Nucleus accumbens (tissue), 56 donors: ENCODE results near the gene FBXO2.
A peak's percentile ranks its signal among the peaks of the same experiment; 100 is the strongest.

ENCODE experiments used
- DNase-seq, 56 donors: peaks; one replicate each; lab custom pipeline; 2025; lab: John Stamatoyannopoulos, UW

FBXO2 gene, protein sequence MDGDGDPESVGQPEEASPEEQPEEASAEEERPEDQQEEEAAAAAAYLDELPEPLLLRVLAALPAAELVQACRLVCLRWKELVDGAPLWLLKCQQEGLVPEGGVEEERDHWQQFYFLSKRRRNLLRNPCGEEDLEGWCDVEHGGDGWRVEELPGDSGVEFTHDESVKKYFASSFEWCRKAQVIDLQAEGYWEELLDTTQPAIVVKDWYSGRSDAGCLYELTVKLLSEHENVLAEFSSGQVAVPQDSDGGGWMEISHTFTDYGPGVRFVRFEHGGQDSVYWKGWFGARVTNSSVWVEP

DNA sequence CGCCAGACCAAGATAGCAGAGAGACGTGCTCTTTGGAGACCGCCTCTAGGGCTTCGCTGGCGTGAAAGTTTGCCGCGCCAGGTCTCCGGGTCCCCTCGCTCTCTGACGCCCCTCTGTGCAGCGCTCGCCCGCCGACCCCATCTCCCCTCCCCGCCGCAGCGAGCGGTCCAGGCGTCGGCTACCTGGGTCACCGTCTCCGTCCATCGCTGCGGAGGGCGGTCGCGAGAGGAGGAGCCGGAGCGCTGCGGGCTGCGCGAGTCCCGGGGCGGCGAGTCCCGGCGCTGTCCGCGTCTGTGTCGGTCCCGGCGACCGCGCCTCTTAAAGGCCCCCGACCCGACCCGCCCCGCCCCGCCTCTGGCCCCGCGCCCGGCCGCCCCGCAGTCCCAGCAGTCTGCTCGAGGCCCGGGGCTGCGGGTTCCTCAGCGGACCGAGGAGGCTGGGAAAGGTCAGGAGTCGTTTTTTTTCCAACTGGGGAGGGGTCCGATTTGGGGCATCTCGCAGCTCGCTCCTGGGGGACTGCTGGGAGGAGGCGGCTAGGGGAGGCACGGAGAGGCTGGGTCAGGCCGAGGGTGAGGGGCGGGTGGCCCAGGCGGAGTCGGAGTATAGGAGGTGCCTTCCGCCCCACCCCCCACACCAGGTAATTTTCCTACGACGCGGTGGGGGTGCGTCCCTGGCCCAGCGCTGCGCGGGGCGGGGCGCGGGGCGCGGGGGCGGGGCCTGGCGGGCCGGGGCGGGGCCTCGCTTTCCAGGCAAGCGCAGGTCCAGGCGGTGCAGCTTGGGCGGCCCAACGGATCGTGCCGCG, at the start of gene FBXO2, which contains the start of gene FBXO44:
Gene FBXO2, minus strand, starts transcription at position 293 of the 802 bp plus-strand sequence. Its CDS starts 89 bp downstream, at position 204.
Gene FBXO44, plus strand, starts transcription at position 741 of the 802 bp plus-strand sequence. CDS start 959 bp downstream, outside the sequence.
- peak in 44 of 56 donors; percentile 17 to 85 (median 46) for DNase-seq

DNA sequence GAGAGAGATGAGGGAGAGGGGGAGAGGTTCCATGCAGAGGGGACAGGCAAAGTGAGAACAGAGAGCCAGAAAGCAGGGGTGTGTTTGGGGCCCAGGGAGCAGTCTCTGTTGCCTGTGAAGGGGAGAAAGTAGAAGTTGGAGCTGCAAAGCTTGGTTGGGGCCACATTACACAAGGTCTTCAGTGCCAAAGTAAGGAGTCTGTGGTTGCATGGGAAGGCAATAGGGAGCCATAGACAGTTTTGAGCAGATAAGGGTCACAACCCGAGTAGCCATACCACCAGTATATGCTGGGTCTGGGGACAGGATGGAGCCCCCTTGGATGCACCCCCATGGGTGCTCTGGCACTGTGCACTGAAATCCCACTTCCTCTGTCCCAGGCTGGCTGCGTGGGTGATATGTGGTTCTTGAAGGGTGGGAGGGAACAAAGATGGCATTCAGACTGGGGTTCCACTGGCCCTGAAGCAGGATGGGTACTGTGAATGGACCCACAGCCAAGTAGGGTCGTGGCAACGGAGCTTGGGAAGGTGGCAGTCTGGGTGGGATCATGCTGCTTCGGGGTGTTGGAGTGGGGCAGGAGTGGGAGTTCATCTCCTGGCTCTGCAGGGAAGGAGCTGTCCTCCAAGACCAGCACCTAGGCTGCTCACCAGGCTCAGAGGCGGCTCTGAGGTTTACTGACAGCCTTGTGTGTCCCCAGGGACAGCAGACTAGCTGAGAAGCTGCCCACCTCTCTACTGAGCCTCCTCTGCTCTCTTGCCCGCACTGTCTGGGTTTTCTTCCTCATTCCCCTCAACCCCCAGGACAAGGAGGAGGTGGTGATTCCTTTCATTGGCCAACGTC, 49.3 kb upstream of the FBXO2 start:
- DNase-seq: no peak

DNA sequence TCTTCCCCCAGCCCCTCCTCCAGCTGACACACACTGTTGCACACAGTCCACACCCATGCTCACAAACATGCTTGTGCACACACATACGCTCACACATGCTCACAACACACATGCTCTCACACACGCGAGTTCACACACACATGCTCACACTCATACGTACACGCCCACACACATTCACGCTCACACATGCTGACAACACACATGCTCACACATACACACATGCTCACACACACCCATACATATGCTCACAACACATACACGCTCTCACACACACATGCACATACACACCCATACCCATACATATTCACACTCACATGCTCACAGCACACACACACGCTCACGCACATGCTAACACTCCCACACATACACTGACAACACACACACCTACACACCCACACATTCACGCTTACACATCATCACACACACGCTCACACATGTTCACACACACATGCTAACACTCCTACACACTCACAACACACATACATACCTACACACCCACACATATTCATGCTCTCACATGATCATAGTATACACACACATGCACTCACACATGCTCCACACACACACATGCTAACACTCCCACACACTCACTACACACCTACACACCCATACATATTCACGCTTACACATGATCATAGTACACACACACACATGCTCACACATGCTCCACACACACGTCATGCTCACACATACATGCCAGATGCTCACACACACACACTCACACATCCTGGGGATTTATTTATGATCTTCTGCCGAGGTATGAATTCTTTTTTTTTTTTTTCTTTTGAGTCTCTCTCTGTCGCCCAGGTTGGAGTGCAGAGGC, 48.0 kb upstream of the FBXO2 start:
- DNase-seq: no peak

DNA sequence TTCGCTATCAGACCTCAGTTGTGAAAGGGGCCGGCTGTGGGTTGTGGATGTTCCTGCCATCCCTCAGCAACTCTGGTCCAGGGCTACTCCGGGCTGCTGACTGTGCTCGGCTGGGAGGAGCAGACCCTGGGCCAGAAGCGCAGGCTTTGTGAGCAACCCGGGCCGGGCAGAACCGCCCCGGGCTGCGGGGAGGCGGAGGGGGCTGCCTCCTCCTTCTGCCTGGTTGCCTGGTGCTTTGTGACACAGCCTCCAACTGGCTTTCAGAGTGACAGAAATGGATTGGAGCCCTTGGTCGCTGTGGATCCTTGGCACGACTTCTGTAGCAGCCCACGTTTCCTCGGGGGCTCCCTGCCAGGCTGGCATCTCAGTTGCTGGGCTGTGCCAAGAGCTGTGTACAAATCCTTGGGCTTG, 47.3 kb upstream of the FBXO2 start:
- peak in 54 of 56 donors; percentile 26 to 89 (median 71) for DNase-seq

DNA sequence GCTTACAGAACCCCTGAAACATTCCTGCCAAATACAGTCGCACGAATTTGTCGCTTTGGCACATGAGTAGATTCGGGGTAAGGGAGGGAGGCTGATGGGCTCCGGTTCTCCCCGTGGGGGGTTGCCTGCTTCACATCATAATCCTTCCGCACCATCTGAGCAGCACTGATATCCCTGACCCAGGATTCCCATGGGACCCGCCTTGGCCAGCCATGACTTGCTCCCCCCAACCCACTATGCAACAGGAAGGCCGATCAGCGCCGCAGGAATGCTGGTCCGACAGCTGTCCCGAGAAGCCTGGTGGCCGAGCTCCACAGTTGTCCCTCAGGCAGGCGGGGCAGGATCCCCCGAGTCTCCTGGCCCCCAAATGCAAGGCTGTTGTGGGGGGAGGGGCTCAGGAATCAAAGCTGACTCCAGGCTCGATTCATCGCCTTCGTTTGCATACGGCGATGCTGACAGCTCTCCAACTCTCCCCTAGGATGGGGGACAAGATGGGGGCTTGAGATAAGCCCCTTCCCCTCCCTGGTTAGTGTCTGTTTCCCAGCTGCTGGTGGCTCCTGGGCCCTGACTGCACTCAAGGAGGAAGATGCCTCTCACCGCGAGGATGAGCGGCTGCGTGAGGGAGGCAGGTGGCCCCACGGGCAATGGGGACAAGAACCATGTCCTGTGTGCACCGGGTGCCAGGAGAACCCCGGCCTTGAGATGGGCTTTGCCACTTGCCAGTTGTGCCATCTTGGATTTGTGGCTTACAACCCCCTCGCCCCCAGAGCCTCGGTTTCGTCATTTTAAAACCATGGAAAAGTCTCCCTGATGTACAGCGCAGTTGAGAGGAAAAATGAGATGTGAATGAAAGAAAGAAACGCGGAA, 46.6 kb upstream of the FBXO2 start:
- peak in 1 of 56 donors; percentile 34 for DNase-seq

DNA sequence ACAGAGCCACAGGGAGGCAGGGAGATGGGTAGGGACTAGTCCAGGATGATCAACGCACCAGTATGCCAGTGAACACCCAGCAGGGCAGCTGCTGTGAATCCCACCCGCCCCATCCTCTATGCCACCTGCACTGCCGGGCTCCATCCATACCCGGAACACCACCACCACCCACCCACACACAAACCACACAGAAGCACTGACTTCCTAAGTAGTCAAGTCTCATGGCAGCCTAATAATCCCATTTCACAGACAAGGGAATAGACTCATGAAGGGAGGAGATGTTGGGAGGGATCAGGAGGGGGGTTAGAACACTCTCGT, 43.6 kb upstream of the FBXO2 start:
- no peak for DNase-seq

DNA sequence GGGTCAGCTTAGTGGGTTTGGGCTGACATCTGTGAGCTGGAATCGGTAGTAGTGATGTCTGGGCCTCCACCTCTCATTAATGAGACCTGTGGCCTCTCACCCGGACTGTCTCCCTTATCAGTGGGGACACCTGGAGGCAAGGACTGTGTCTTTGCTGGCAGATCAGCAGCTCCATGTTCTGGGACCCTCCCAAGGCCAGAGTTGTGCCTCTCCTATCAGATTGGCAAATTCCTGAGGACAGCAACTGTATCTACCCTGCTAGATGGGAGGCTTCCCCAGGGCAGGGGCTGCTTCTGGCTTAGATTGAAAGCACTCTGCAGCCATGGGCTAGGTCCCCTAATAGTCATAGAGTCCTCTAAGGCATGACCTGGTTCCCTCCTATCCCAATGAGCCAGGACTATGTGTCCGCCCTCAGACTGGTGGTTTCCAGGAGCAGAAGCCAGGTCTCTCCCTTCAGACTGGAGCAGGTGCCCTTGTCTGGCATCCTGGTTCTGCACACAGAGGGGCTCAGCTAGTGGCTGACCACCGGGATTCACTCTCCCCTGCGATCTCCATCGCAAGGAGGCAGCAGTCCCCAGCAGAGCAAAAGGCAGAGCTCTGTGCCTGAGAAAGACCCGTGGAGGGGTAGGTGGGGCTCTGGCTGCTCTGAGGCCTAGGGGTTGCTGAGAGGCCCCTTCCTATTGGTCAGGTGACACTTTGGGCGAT, 43.1 kb upstream of the FBXO2 start:
- no peak for DNase-seq

DNA sequence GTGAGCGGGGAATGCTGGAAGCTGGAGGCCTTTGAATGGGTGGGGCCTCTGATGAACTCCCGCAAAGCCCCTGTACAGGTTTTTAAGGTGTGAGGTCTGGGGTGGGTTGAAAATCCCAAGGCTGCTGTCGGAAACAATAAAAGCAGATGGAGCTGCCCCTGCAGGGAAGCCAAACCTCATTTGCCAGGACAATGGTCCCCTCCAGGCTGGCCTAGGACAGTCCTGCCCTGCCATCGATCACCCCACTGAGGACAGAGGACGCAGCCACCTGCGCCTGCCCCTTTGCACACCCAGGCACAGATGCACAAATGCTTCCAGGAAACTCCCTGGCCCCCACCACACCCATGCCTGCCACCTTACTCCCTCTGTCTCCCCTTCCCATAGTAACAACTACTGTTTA, 41.6 kb upstream of the FBXO2 start:
- no peak for DNase-seq

DNA sequence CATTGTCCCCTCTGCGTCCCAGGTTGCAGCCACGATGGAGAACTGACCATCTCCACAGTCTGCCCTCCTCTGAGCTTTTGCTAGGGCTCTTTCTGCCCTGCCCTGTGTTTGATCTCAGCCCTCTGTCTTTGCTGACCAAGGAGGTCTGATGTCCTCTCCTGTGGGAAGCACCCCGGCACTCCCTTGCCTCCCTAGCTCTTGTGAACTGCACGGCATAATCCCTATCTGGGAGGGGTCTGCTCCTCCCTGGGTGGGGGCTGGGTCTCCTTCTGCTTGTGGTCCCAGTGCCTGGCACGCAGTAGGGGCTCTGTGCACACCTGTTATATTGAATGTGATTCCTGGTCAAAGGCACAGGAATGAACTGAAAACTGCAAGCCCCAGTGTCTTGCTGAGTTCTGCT, 39.7 kb upstream of the FBXO2 start:
- no peak for DNase-seq

DNA sequence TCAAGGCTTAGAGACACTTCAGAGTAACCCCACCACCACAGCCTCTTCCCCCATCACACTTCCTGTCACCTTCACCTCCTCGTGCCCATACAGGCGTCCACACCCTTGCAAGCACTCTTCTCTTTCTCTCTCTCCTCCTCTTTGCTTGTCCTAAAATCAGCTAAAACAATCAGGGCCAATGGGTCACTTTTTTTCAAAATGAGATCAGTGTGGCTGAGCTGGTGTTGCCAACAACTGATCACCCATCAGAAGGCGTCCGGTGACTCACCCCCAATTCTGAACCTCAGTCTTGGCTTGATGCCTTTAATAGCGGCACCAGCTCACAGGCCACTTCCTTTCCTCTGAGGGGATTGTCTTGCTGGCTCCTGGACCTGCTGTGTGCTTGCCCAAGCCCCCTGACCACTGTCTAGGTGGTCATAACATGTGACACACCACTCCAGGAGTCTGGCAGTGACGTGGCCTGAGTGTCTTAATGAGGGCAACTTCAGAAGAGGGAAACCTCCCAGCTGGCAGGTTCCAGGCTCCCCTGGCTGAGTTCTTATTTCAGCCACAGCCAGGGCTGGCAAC, 38.9 kb upstream of the FBXO2 start:
- peak in 9 of 56 donors; percentile 6 to 55 (median 25) for DNase-seq

DNA sequence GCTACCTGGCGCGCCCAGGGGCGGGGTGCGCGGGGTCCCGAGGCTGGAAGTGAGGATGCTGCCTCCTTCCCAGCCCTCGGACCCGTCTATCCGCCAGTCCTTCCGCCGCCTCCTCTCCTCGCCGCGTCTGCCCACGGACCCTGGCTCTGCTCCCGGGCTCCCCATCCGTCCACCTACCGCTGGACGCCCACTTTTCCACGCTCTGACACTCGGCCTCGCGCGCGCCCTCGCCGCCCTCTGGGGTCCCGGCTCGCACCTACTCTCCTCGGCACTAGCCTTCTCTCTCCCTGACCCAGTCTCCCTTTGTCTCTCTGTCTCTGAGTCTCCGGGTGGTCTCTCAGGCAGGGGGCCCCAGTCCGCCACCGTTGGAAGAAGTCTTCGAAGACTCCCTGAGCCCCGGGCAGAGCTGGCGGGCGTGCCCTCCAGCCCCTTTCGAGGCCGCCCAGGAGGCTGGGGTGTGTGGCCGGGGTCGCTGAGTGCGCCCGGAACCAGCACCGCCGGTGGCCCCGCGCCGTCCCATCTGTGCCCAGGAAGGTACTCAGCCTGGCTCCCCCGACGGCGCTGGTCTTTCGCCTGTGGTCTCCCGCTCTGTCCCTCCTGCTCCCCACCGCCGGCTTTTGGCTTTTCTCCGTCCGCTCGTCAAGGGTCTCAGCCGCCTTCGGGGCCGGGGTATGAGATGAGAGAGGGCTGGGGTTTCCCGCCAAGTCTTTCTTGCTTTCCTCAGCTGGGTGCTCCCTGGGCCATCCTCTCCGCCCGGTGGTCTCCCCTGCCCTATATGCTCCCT, 37.9 kb upstream of the FBXO2 start:
- DNase-seq: no peak

DNA sequence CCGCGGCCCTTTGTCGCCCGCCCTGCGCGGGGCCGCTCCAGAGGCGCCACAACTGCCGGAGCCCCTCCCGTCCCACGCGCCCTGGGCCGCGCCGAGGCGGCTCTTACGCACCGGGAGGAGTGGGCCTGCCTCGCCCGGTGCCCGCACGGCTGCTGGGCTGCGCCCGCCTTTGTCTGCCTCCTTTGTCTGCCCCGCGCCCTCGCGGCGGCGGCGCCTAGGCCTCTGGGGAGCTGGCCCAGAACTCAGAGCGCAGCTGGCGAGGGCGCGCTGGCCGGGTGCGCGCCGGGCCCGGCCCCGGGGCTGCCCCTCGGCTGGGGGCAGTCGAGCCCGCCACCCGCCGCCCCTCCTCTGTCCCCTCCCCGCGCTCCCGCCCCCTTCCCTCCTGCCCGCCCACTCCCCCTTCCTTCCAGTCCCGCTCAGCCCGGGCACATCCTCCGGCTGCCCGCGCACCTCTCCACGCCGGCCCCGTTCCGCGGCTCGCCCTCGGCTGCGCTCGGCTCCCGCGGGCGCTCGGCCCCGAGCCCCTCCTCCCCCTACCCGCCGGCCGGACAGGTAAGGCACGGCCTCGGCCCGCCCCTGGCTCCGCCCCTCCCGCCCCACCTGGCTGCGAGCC, 37.2 kb upstream of the FBXO2 start, which contains the start of gene DRAXIN:
Gene DRAXIN, plus strand, starts transcription at position 409 of the 613 bp plus-strand sequence. CDS start 14,549 bp downstream, outside the sequence.
- DNase-seq: peak in 7 of 56 donors; percentile 7 to 55 (median 22)

DNA sequence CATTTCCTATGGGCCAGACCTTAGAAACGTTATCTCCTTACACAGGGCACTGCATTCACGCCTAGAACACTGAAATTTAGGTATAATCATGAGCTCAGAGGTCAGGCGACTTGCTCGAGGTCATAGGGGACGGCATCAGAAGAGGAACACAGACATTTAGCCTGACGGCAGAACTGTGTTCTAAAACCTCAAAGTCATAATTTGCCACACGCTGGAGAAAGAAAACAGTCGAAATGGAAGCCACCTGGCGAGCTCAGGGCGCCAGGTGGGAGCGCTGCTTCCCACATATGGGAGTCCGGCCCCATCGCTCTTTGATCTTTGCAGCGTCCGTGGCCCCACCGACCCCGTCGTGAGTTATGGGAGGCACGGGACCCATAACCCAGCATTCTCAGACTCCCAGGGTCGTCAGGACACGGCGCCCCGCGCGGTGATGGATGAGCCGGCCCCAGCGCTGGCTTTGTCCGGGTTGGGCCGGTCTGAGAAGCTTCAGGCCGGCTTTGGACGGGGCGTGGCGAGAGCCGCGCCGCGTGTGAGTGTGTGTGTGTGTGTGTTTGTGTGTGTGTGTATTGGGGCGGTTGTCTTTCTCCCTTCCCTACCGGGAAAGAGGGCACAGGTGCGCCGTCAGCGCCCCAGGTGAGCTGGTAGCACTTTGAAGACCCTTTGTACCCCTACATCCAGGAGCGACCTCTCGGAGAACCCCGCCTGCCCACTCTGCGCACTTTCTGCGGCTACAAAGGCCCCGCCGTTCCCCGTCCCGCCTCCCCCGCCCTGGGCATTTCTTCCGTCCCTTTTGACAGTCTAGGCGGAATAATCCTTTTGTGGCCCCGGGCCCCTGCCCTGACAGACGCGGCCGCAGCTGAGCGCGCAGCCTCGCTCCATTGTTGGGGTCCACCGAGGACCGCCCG, 36.4 kb upstream of the FBXO2 start:
- DNase-seq: peak in 3 of 56 donors; percentile 12 to 55 (median 23)

DNA sequence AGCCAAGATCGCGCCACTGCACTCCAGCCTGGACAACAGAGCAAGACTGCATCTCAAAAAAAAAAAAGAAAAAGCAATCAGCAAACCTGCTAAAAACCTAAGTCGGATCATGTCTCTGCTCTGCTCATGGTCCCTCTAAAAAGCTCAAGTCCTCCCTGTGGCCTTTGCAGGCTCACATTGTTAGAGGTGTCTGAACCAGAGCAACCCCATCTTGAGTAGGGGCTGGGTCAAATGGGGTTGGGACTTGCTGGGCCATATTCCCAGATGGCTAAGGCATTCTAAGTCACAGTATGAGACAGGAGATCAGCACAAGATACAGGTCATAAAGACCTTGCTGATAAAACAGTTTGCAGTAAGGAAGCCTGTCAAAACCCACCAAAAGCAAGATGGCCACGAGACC, 34.3 kb upstream of the FBXO2 start:
- no peak for DNase-seq

DNA sequence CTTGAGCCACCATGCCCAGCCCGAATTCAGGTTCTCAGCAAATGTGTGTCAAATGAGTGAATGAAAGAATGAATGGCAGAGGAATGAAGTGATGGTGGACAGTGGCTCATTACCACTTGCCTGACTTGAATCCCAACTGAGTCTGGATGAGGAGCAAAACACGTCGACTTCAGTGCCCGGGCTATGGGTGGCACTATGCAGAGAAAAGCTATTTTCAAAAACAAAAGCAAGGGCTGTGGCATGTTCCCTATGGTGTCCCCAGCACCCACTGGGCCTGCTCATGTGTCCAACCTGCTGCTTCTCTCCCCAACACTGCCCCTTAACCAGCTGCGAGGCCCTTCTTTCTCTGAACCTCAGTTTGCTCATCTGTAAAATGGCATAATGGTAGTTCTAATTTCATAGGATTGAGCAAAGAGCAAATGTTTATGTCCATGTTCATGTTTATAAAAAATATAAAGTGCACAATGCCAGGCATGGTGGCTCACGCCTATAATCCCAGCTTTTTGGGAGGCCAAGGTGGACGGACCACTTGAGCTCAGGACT, 31.1 kb upstream of the FBXO2 start:
- DNase-seq: no peak
